HG02571 (cell line): ENCODE measurements around the gene TRAPPC2L.
"Not testable (repeated sequence)": the region's sequence is repeated elsewhere in the genome, so short reads cannot be mapped to it uniquely, and the experiment has no call there.

Source experiments
- ATAC-seq: cut with Tn5 transposase; IDR thresholded peaks from one replicate; pipeline ENCODE4 v1.9.1; 2021; ENCODE audit warnings: mild to moderate bottlenecking, moderate library complexity; ENCODE audit not compliant: unreplicated experiment

TRAPPC2L gene

GRCh38 chr16:88818575-88818874 is 38.4 kb upstream of the TRAPPC2L start:
- no peak for ATAC-seq

- no peak for ATAC-seq
Observed at GRCh38 chr16:88819126-88819525, 37.8 kb upstream of the TRAPPC2L start.

GRCh38 chr16:88820385-88821025 is 36.4 kb upstream of the TRAPPC2L start:
- ATAC-seq = no peak

- ATAC-seq = no peak
Observed at GRCh38 chr16:88821168-88821850, 35.6 kb upstream of the TRAPPC2L start.

- ATAC-seq = no peak
Observed at GRCh38 chr16:88822281-88823040, 34.5 kb upstream of the TRAPPC2L start.

GRCh38 chr16:88823646-88824045 is 33.3 kb upstream of the TRAPPC2L start:
- ATAC-seq = not testable (repeated sequence)

GRCh38 chr16:88824256-88825077 is 32.5 kb upstream of the TRAPPC2L start:
- ATAC-seq = no peak

- no peak for ATAC-seq
Observed at GRCh38 chr16:88825146-88825545, 31.8 kb upstream of the TRAPPC2L start.

- ATAC-seq = no peak
Observed at GRCh38 chr16:88826070-88826840, 30.7 kb upstream of the TRAPPC2L start.

GRCh38 chr16:88827727-88828126 is 29.2 kb upstream of the TRAPPC2L start:
- no peak for ATAC-seq

GRCh38 chr16:88828711-88829110 is 28.2 kb upstream of the TRAPPC2L start:
- no peak for ATAC-seq

GRCh38 chr16:88830258-88830657 is 26.7 kb upstream of the TRAPPC2L start:
- ATAC-seq = no peak

GRCh38 chr16:88830783-88831182 is 26.1 kb upstream of the TRAPPC2L start:
- no peak for ATAC-seq

GRCh38 chr16:88831838-88832237 is 25.1 kb upstream of the TRAPPC2L start:
- ATAC-seq = no peak

- no peak for ATAC-seq
Observed at GRCh38 chr16:88833086-88833485, 23.8 kb upstream of the TRAPPC2L start.

- ATAC-seq = no peak
Observed at GRCh38 chr16:88834670-88835069, 22.3 kb upstream of the TRAPPC2L start.

GRCh38 chr16:88835383-88835782 is 21.5 kb upstream of the TRAPPC2L start:
- no peak for ATAC-seq

GRCh38 chr16:88835818-88836217 is 21.1 kb upstream of the TRAPPC2L start:
- no peak for ATAC-seq

GRCh38 chr16:88836791-88837190 is 20.1 kb upstream of the TRAPPC2L start:
- no peak for ATAC-seq

GRCh38 chr16:88837806-88838205 is 19.1 kb upstream of the TRAPPC2L start:
- ATAC-seq = no peak

- no peak for ATAC-seq
Observed at GRCh38 chr16:88838566-88838965, 18.4 kb upstream of the TRAPPC2L start.
